Placental epithelial cell (primary cell): Measurements from ENCODE around the gene USP25. TPM values are rescaled to one million over a fixed set of nuclear protein-coding genes. Genes with fewer than 3 reads are reported as not detected.

Source experiments
- total RNA-seq: library from RNA; depleted of rRNA; stranded (reverse); fragments of >200 nt; gene quantifications from 2 replicates; pipeline ENCODE4 v1.2.3, GENCODE V29; 2012

The USP25 gene, protein sequence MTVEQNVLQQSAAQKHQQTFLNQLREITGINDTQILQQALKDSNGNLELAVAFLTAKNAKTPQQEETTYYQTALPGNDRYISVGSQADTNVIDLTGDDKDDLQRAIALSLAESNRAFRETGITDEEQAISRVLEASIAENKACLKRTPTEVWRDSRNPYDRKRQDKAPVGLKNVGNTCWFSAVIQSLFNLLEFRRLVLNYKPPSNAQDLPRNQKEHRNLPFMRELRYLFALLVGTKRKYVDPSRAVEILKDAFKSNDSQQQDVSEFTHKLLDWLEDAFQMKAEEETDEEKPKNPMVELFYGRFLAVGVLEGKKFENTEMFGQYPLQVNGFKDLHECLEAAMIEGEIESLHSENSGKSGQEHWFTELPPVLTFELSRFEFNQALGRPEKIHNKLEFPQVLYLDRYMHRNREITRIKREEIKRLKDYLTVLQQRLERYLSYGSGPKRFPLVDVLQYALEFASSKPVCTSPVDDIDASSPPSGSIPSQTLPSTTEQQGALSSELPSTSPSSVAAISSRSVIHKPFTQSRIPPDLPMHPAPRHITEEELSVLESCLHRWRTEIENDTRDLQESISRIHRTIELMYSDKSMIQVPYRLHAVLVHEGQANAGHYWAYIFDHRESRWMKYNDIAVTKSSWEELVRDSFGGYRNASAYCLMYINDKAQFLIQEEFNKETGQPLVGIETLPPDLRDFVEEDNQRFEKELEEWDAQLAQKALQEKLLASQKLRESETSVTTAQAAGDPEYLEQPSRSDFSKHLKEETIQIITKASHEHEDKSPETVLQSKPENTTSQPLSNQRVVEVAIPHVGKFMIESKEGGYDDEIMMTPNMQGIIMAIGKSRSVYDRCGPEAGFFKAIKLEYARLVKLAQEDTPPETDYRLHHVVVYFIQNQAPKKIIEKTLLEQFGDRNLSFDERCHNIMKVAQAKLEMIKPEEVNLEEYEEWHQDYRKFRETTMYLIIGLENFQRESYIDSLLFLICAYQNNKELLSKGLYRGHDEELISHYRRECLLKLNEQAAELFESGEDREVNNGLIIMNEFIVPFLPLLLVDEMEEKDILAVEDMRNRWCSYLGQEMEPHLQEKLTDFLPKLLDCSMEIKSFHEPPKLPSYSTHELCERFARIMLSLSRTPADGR
- 26.1 and 45.1 TPM in 2 replicates for total RNA-seq

GRCh38 chr21:15729674-15730483 lies at the start of gene USP25:
Gene USP25, plus strand, starts transcription at chr21:15729982. Its CDS starts 412 bp downstream, at chr21:15730394.

